ENCODE data around the gene ADD1.

Gene ADD1

GRCh38 chr4:2886161-2886560 is 42.5 kb downstream of the ADD1 start:
- H3K9me3 Mint-ChIP-seq: no peaks in the 10 kb centered on the region
- DNase-seq: no peak
- no peaks in the 10 kb centered on the region for H3K27me3 Mint-ChIP-seq
- H3K36me3 Mint-ChIP-seq (ENCODE audit: low read depth): peaks cover 27% of the 10 kb centered on the region
- no peak for ATAC-seq
- no peak overlapping the region for H3K4me3 Mint-ChIP-seq
- no peak overlapping the region for H3K27ac Mint-ChIP-seq
- no peaks in the 10 kb centered on the region for H3K4me1 Mint-ChIP-seq

- no peaks in the 10 kb centered on the region for H3K27me3 Mint-ChIP-seq
- H3K4me3 Mint-ChIP-seq: no peak overlapping the region
- ATAC-seq: no peak
- no peak overlapping the region for H3K27ac Mint-ChIP-seq
- H3K36me3 Mint-ChIP-seq (ENCODE audit: low read depth): peaks cover 27% of the 10 kb centered on the region
- DNase-seq: no peak
- no peaks in the 10 kb centered on the region for H3K9me3 Mint-ChIP-seq
- H3K4me1 Mint-ChIP-seq: no peaks in the 10 kb centered on the region
Measured at GRCh38 chr4:2886622-2887021, 43.0 kb downstream of the ADD1 start.

- Mint-ChIP-seq H3K27me3 (no peaks in the 10 kb centered on the region), H3K4me3 (no peak overlapping the region), H3K36me3 (ENCODE audit: low read depth) (peaks cover 25% of the 10 kb centered on the region), H3K9me3 (no peaks in the 10 kb centered on the region), H3K27ac (no peak overlapping the region), H3K4me1 (no peaks in the 10 kb centered on the region)
- no peak for DNase-seq
- ATAC-seq: no peak
Measured at GRCh38 chr4:2887343-2887742, 43.7 kb downstream of the ADD1 start.

- H3K4me1 Mint-ChIP-seq: no peaks in the 10 kb centered on the region
- no peak for DNase-seq
- H3K27me3 Mint-ChIP-seq: no peaks in the 10 kb centered on the region
- no peak overlapping the region for H3K27ac Mint-ChIP-seq
- H3K36me3 Mint-ChIP-seq (ENCODE audit: low read depth): peaks cover 22% of the 10 kb centered on the region
- H3K9me3 Mint-ChIP-seq: no peaks in the 10 kb centered on the region
- ATAC-seq: no peak
- no peak overlapping the region for H3K4me3 Mint-ChIP-seq
Measured at GRCh38 chr4:2888886-2889285, 45.2 kb downstream of the ADD1 start.

- no peak for DNase-seq
- H3K36me3 Mint-ChIP-seq (ENCODE audit: low read depth): peaks cover 18% of the 10 kb centered on the region
- H3K9me3 Mint-ChIP-seq: no peaks in the 10 kb centered on the region
- H3K27me3 Mint-ChIP-seq: no peaks in the 10 kb centered on the region
- H3K27ac Mint-ChIP-seq: no peak overlapping the region
- ATAC-seq: no peak
- H3K4me3 Mint-ChIP-seq: no peak overlapping the region
- H3K4me1 Mint-ChIP-seq: no peaks in the 10 kb centered on the region
Measured at GRCh38 chr4:2891294-2891693, 47.6 kb downstream of the ADD1 start.

- Mint-ChIP-seq H3K27me3 (no peaks in the 10 kb centered on the region), H3K27ac (no peak overlapping the region), H3K9me3 (no peaks in the 10 kb centered on the region), H3K36me3 (ENCODE audit: low read depth) (peaks cover 23% of the 10 kb centered on the region), H3K4me3 (no peak overlapping the region), H3K4me1 (no peaks in the 10 kb centered on the region)
- no peak for DNase-seq
- no peak for ATAC-seq
Measured at GRCh38 chr4:2893772-2894171, 50.1 kb downstream of the ADD1 start.

- no peak for ATAC-seq
- H3K36me3 Mint-ChIP-seq (ENCODE audit: low read depth): peaks cover 35% of the 10 kb centered on the region
- H3K27ac Mint-ChIP-seq: no peak overlapping the region
Measured at GRCh38 chr4:2898001-2898400, 54.4 kb downstream of the ADD1 start.

GRCh38 chr4:2900741-2901140 is 57.1 kb downstream of the ADD1 start:
- ATAC-seq (no peak), DNase-seq (no peak)
- no peak overlapping the region for H3K4me3 Mint-ChIP-seq
- H3K27me3 Mint-ChIP-seq: no peaks in the 10 kb centered on the region
- no peaks in the 10 kb centered on the region for H3K9me3 Mint-ChIP-seq
- peaks cover 37% of the 10 kb centered on the region for H3K36me3 Mint-ChIP-seq (ENCODE audit: low read depth)
- H3K27ac Mint-ChIP-seq: peak overlapping the region; percentile 10
- H3K4me1 Mint-ChIP-seq: peaks cover 14% of the 10 kb centered on the region

More at GRCh38 chr4:2898001-2898400, 54.4 kb downstream of the ADD1 start:
- no peaks in the 10 kb centered on the region for H3K27me3 Mint-ChIP-seq
- H3K9me3 Mint-ChIP-seq: no peaks in the 10 kb centered on the region
- no peak for DNase-seq
- H3K4me1 Mint-ChIP-seq: no peaks in the 10 kb centered on the region
- no peak overlapping the region for H3K4me3 Mint-ChIP-seq

GRCh38 chr4:2901186-2901585 is 57.5 kb downstream of the ADD1 start:
- H3K4me3 Mint-ChIP-seq: no peak overlapping the region
- H3K27ac Mint-ChIP-seq: peak overlapping the region; percentile 28
- peaks cover 41% of the 10 kb centered on the region for H3K36me3 Mint-ChIP-seq (ENCODE audit: low read depth)
- peaks cover 18% of the 10 kb centered on the region for H3K4me1 Mint-ChIP-seq
- no peaks in the 10 kb centered on the region for H3K27me3 Mint-ChIP-seq
- H3K9me3 Mint-ChIP-seq: no peaks in the 10 kb centered on the region
- ATAC-seq (no peak), DNase-seq (no peak)

- H3K9me3 Mint-ChIP-seq: no peaks in the 10 kb centered on the region
- H3K36me3 Mint-ChIP-seq (ENCODE audit: low read depth): peaks cover 39% of the 10 kb centered on the region
- no peak overlapping the region for H3K4me3 Mint-ChIP-seq
- DNase-seq: no peak
- ATAC-seq: no peak
- no peak overlapping the region for H3K27ac Mint-ChIP-seq
- H3K27me3 Mint-ChIP-seq: no peaks in the 10 kb centered on the region
- peaks cover 26% of the 10 kb centered on the region for H3K4me1 Mint-ChIP-seq
Measured at GRCh38 chr4:2902126-2902525, 58.5 kb downstream of the ADD1 start.

GRCh38 chr4:2905544-2905943 is 61.9 kb downstream of the ADD1 start:
- Mint-ChIP-seq H3K4me1 (peaks cover 31% of the 10 kb centered on the region), H3K27ac (no peak overlapping the region), H3K36me3 (ENCODE audit: low read depth) (peaks cover 36% of the 10 kb centered on the region), H3K4me3 (no peak overlapping the region), H3K9me3 (no peaks in the 10 kb centered on the region), H3K27me3 (no peaks in the 10 kb centered on the region)
- DNase-seq (no peak), ATAC-seq (no peak)

GRCh38 chr4:2906218-2906617 is 62.6 kb downstream of the ADD1 start:
- DNase-seq (no peak), ATAC-seq (no peak)
- Mint-ChIP-seq H3K27ac (no peak overlapping the region), H3K27me3 (no peaks in the 10 kb centered on the region), H3K4me3 (no peak overlapping the region), H3K36me3 (ENCODE audit: low read depth) (peaks cover 33% of the 10 kb centered on the region), H3K4me1 (peaks cover 31% of the 10 kb centered on the region), H3K9me3 (no peaks in the 10 kb centered on the region)

GRCh38 chr4:2907226-2907625 is 63.6 kb downstream of the ADD1 start:
- Mint-ChIP-seq H3K27ac (no peak overlapping the region), H3K4me1 (peaks cover 31% of the 10 kb centered on the region), H3K27me3 (no peaks in the 10 kb centered on the region), H3K9me3 (no peaks in the 10 kb centered on the region), H3K4me3 (no peak overlapping the region), H3K36me3 (ENCODE audit: low read depth) (peaks cover 29% of the 10 kb centered on the region)
- ATAC-seq: no peak
- DNase-seq: no peak

- H3K27me3 Mint-ChIP-seq: no peaks in the 10 kb centered on the region
- H3K4me3 Mint-ChIP-seq: no peak overlapping the region
- H3K27ac Mint-ChIP-seq: no peak overlapping the region
- no peak for ATAC-seq
- H3K4me1 Mint-ChIP-seq: peaks cover 31% of the 10 kb centered on the region
- H3K36me3 Mint-ChIP-seq (ENCODE audit: low read depth): peaks cover 29% of the 10 kb centered on the region
- H3K9me3 Mint-ChIP-seq: no peaks in the 10 kb centered on the region
- DNase-seq: no peak
Measured at GRCh38 chr4:2907706-2908293, 64.2 kb downstream of the ADD1 start.

- H3K36me3 Mint-ChIP-seq (ENCODE audit: low read depth): peaks cover 29% of the 10 kb centered on the region
- DNase-seq (no peak), ATAC-seq (no peak)
- H3K9me3 Mint-ChIP-seq: no peaks in the 10 kb centered on the region
- H3K4me1 Mint-ChIP-seq: peaks cover 31% of the 10 kb centered on the region
- H3K27me3 Mint-ChIP-seq: no peaks in the 10 kb centered on the region
- H3K27ac Mint-ChIP-seq: no peak overlapping the region
- H3K4me3 Mint-ChIP-seq: no peak overlapping the region
Measured at GRCh38 chr4:2908686-2909085, 65.0 kb downstream of the ADD1 start.

- no peak overlapping the region for H3K4me3 Mint-ChIP-seq
- ATAC-seq (no peak), DNase-seq (no peak)
- peaks cover 24% of the 10 kb centered on the region for H3K36me3 Mint-ChIP-seq (ENCODE audit: low read depth)
- H3K9me3 Mint-ChIP-seq: no peaks in the 10 kb centered on the region
- H3K27ac Mint-ChIP-seq: no peak overlapping the region
- no peaks in the 10 kb centered on the region for H3K27me3 Mint-ChIP-seq
- H3K4me1 Mint-ChIP-seq: peaks cover 31% of the 10 kb centered on the region
Measured at GRCh38 chr4:2909583-2909982, 65.9 kb downstream of the ADD1 start.
